Measurements from ENCODE around the gene POR.

DNA sequence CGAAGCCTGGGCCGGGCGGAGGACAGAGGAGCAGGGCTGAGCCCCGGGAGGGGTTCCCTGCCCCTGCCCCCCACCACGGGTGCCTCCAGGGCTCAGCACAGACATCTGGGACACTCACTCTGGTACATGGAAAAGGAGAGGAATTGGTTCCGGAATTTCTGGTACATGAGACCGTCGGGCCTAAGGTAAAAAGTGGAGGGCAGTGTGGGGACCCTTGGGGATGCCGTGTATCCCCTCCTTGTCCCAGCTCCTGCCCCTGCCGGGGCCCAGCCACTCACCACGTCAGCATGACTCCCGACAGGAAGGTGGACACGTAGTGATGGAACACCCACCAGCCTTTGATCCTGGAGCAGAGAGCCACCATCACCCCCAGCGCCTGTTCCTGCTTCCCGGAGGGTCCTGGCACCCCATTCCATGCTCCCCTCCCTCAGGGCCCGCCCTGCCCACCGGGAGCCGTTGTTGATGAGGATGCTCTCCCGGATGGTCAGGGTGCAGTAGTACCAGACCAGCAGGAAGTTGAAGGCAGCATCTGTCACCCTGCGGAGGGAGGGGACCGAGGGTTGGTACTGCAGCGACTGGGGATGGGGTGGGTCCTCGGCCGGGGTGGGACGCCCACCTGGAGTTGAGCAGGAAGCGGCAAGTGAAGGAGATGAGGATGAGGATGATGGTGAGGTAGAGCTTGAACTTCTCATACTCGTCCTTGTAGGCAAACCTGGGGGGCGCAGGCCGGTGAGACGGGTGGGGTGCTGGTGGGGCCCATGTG, 73.0 kb downstream of the POR start:
- TF ChIP-seq, protein P1, sequence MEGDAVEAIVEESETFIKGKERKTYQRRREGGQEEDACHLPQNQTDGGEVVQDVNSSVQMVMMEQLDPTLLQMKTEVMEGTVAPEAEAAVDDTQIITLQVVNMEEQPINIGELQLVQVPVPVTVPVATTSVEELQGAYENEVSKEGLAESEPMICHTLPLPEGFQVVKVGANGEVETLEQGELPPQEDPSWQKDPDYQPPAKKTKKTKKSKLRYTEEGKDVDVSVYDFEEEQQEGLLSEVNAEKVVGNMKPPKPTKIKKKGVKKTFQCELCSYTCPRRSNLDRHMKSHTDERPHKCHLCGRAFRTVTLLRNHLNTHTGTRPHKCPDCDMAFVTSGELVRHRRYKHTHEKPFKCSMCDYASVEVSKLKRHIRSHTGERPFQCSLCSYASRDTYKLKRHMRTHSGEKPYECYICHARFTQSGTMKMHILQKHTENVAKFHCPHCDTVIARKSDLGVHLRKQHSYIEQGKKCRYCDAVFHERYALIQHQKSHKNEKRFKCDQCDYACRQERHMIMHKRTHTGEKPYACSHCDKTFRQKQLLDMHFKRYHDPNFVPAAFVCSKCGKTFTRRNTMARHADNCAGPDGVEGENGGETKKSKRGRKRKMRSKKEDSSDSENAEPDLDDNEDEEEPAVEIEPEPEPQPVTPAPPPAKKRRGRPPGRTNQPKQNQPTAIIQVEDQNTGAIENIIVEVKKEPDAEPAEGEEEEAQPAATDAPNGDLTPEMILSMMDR (conservative IDR thresholded peaks at IDR 0.05) = no peak
- TF ChIP-seq EZH2 (IDR thresholded peaks at IDR 0.05; ENCODE audit: low read depth) = no peak

Data from PC-9 (cell line).